Spleen (tissue), 7 donors: ENCODE measurements around the gene PALLD.

Experiments
- CTCF ChIP-seq, 11 experiments: fragments of 200-600 bp in 7 of 11; fragments of 450-650 bp in 4 of 11; sonication (generic) in 4 of 11; IDR thresholded peaks in 8 of 11; conservative IDR thresholded peaks in 3 of 11; 1 replicate in 7 of 11; 2 replicates in 4 of 11; pipeline versions ENCODE4 v1.4.0 to v1.8.0; 2016 to 2021; ENCODE audit warnings: antibody characterized with exemption in 11 of 11, inconsistent platforms in 4 of 11, mild to moderate bottlenecking in 1 of 11
- POLR2A ChIP-seq, 3 donors: fragments of 450-650 bp; IDR thresholded peaks; one replicate each; pipeline ENCODE4 v1.5.1; 2017; ENCODE audit warnings: antibody characterized with exemption in 3 of 3, mild to moderate bottlenecking in 1 of 3
- donor health status: DM: no; HTN: no; CAD: no; lungs with moderate emphysema.
- donor health status: DM: no; HTN: no; CAD: no.
- donor health status: DM: no; HTN: no; CAD: no.

GRCh38 chr4:168776382-168776781, 279.5 kb downstream of the PALLD start:
- TF ChIP-seq CTCF (IDR thresholded peaks at IDR 0.05 in 8 of 11, conservative IDR thresholded peaks at IDR 0.05 in 3 of 11) (no peak), POLR2A (IDR thresholded peaks at IDR 0.05) (no peak)
